ENCODE data around the gene DSCAML1. TPM values are rescaled to one million over a fixed set of nuclear protein-coding genes. Genes with fewer than 3 reads are reported as not detected.

DSCAML1 gene
- total RNA-seq, 2 donors from 2014 or later, result 0.67 to 1.3 TPM

DNA sequence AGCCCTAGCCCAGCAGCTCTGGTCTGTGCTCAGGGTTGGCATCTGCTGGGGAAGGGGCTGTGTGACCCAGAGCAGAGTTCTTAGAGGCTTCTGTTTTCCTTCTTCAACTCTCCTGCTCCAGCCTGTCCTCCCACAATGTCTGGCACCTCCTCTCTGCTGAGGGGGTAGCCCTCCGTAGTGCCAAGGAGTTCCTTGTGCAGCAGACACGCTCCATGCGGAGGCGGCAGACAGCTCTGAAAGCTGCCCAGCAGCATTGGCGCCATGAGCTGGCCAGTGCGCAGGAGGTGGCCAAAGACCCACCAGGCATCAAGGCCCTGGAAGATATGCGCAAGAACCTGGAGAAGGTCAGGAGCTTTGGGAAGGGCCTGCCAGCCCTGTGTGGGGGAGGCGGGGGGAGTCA lies 400.0 kb downstream of the DSCAML1 start:
- no peak for TF ChIP-seq CTCF (IDR thresholded peaks at IDR 0.05)
- no peak overlapping the region for H3K4me3 ChIP-seq
- H3K9me3 ChIP-seq, result peaks cover 0 to 7% of the 10 kb centered on the region in 2 donors
- H3K27ac ChIP-seq, result no peak overlapping the region
- H3K36me3 ChIP-seq, result peaks cover 59% of the 10 kb centered on the region
- no peaks in the 10 kb centered on the region for H3K27me3 ChIP-seq
- H3K4me1 ChIP-seq, result no peaks in the 10 kb centered on the region
- DNase-seq (ENCODE audit: low spot score), result no peak

- peaks cover 72% of the 10 kb centered on the region for H3K36me3 ChIP-seq
- H3K9me3 ChIP-seq, result peaks cover 0 to 7% of the 10 kb centered on the region in 2 donors
- no peaks in the 10 kb centered on the region for H3K4me1 ChIP-seq
- no peak for DNase-seq (ENCODE audit: low spot score)
- no peak overlapping the region for H3K4me3 ChIP-seq
- no peak for TF ChIP-seq CTCF (IDR thresholded peaks at IDR 0.05)
- no peak overlapping the region for H3K27ac ChIP-seq
- H3K27me3 ChIP-seq, result no peaks in the 10 kb centered on the region
These were observed 401.5 kb downstream of the DSCAML1 start for GRCh38 chr11:117395476-117395875.

- peaks cover 75% of the 10 kb centered on the region for H3K36me3 ChIP-seq
- H3K9me3 ChIP-seq, result peaks cover 0 to 7% of the 10 kb centered on the region in 2 donors
These were observed 402.6 kb downstream of the DSCAML1 start for GRCh38 chr11:117394221-117394925.

DNA sequence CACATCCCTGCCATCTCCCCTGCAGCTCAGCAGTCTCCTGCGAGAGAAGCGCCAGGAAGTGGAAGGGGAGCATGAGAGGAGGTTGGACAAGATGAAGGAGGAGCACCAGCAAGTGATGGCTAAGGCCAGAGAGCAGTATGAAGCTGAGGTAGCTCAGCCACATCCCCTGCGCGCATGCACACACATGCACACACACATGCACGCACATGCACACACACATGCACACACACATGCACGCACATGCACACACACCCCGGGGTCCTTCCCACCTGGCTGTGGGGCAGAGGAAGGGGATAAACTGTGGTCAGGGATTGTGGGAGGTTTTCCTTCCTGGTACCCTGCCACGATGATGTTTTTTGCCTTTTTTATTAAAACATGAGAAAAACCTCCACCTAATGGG lies 404.0 kb downstream of the DSCAML1 start:
- no peak for DNase-seq (ENCODE audit: low spot score)
- Histone ChIP-seq H3K4me1 (no peaks in the 10 kb centered on the region), H3K4me3 (no peak overlapping the region), H3K36me3 (peaks cover 68% of the 10 kb centered on the region), H3K9me3 (no peaks in the 10 kb centered on the region), H3K27me3 (no peaks in the 10 kb centered on the region), H3K27ac (no peak overlapping the region)
- TF ChIP-seq CTCF (IDR thresholded peaks at IDR 0.05), result no peak

More at GRCh38 chr11:117394221-117394925, 402.6 kb downstream of the DSCAML1 start:
- no peak for TF ChIP-seq CTCF (IDR thresholded peaks at IDR 0.05)
- no peak overlapping the region for H3K27ac ChIP-seq
- H3K4me1 ChIP-seq, result no peaks in the 10 kb centered on the region
- H3K27me3 ChIP-seq, result no peaks in the 10 kb centered on the region
- H3K4me3 ChIP-seq, result no peak overlapping the region
- no peak for DNase-seq (ENCODE audit: low spot score)

DNA sequence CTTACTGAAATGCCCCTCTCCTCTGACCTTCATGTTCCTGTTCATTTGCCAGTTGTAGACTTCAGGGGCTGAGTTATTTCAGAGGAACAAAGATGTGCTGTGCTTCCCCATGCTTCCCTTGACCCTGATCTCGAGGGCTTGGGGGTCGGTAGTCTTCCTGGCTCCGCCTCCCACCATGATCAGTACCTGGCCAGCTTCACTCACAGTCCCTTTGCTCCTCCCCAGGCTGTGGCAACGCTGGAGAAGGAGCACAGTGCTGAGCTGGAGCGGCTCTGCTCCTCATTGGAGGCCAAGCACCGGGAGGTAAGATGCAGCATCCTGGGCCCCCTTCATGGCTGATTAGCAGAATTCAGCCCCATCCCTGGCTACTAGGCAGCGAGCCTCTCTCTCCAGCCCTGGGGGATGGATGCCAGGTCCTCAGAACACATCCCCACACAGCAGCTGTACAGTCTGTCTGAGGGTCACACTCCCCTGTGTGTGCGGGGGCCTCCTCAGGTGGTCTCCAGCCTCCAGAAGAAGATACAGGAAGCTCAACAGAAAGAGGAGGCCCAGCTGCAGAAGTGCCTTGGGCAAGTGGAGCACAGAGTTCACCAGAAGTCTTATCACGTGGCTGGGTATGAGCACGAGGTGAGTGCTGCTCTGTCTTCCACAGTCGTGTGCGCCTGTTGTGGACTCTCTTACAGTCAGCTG lies 404.9 kb downstream of the DSCAML1 start:
- no peak for DNase-seq (ENCODE audit: low spot score)
- Histone ChIP-seq H3K4me1 (no peaks in the 10 kb centered on the region), H3K4me3 (no peak overlapping the region), H3K27ac (no peak overlapping the region), H3K27me3 (no peaks in the 10 kb centered on the region), H3K36me3 (peaks cover 65% of the 10 kb centered on the region), H3K9me3 (no peaks in the 10 kb centered on the region)
- TF ChIP-seq CTCF (IDR thresholded peaks at IDR 0.05), result no peak

Data from right atrium auricular region (tissue), 2 donors.